OCI-LY7 (cell line): ENCODE measurements around the gene ATXN1.

Source experiments
- CTCF ChIP-seq: fragments of 200-600 bp; sonication (generic); conservative IDR thresholded peaks from 2 replicates; pipeline ENCODE4 v1.5.1; 2014; ENCODE audit warnings: mild to moderate bottlenecking, antibody characterized with exemption, low read length, moderate library complexity, mixed read lengths
- EZH2phosphoT487 ChIP-seq: fragments of 200-600 bp; sonication (generic); IDR thresholded peaks from 2 replicates; pipeline ENCODE4 v1.6.1; 2018; ENCODE audit warnings: low read depth, borderline replicate concordance, mild to moderate bottlenecking, mixed run types, antibody characterized with exemption, low read length, moderate library complexity, mixed read lengths

- TF ChIP-seq CTCF (no peak), EZH2phosphoT487 (no peak)
Observed at GRCh38 chr6:16766836-16767745, 5.8 kb upstream of the ATXN1 start.
